MM.1S (cell line): ENCODE measurements around the gene PRRT1.

ENCODE experiments used
- CTCF ChIP-seq: fragments of 300-600 bp; sonication (generic); IDR thresholded peaks from 2 replicates; pipeline ENCODE4 v1.5.1; 2016; ENCODE audit warnings: antibody characterized with exemption, low read length, mixed read lengths
- EZH2phosphoT487 ChIP-seq: fragments of 300-600 bp; sonication (generic); IDR thresholded peaks from 2 replicates; pipeline ENCODE4 v1.6.1; 2018; ENCODE audit warnings: antibody characterized with exemption, low read length

GRCh38 chr6:32158052-32158451, 6.3 kb upstream of the PRRT1 start:
- no peak for TF ChIP-seq CTCF
- no peak for TF ChIP-seq EZH2phosphoT487
